Measurements from ENCODE around the gene PRKAG1. TPM values are rescaled to one million over a fixed set of nuclear protein-coding genes. Genes with fewer than 3 reads are reported as not detected.
A peak's percentile ranks its signal among the peaks of the same experiment; 100 is the strongest.

The PRKAG1 gene
- total RNA-seq, 1 donor from 2014 or later: 58.2 TPM

- Mint-ChIP-seq H3K36me3 (ENCODE audit: unreplicated experiment) (no peaks in the 10 kb centered on the region), H3K4me3 (ENCODE audit: unreplicated experiment) (no peak overlapping the region), H3K27ac (ENCODE audit: unreplicated experiment) (no peak overlapping the region), H3K4me1 (ENCODE audit: low read depth, unreplicated experiment) (peaks cover 3% of the 10 kb centered on the region), H3K9me3 (ENCODE audit: unreplicated experiment) (peaks cover 3% of the 10 kb centered on the region), H3K27me3 (ENCODE audit: unreplicated experiment) (peaks cover 19% of the 10 kb centered on the region)
- no peak for DNase-seq
- no peak for TF ChIP-seq CTCF (IDR thresholded peaks at IDR 0.05; ENCODE audit: partially characterized antibody, unreplicated experiment)
Measured at GRCh38 chr12:48967991-48968390, 50.6 kb downstream of the PRKAG1 start.

- peak; percentile 33 for DNase-seq
- H3K36me3 Mint-ChIP-seq (ENCODE audit: unreplicated experiment): no peaks in the 10 kb centered on the region
- H3K4me3 Mint-ChIP-seq (ENCODE audit: unreplicated experiment): no peak overlapping the region
- H3K4me1 Mint-ChIP-seq (ENCODE audit: low read depth, unreplicated experiment): peaks cover 3% of the 10 kb centered on the region
- peaks cover 3% of the 10 kb centered on the region for H3K9me3 Mint-ChIP-seq (ENCODE audit: unreplicated experiment)
- H3K27ac Mint-ChIP-seq (ENCODE audit: unreplicated experiment): no peak overlapping the region
- TF ChIP-seq CTCF (IDR thresholded peaks at IDR 0.05; ENCODE audit: partially characterized antibody, unreplicated experiment): no peak
- peaks cover 13% of the 10 kb centered on the region for H3K27me3 Mint-ChIP-seq (ENCODE audit: unreplicated experiment)
Measured at GRCh38 chr12:48966177-48966895, 52.2 kb downstream of the PRKAG1 start.

- Mint-ChIP-seq H3K4me3 (ENCODE audit: unreplicated experiment) (no peak overlapping the region), H3K27me3 (ENCODE audit: unreplicated experiment) (peaks cover 6% of the 10 kb centered on the region), H3K4me1 (ENCODE audit: low read depth, unreplicated experiment) (no peaks in the 10 kb centered on the region)
Measured at GRCh38 chr12:48965298-48965838, 53.2 kb downstream of the PRKAG1 start.

GRCh38 chr12:48961801-48962200, 56.8 kb downstream of the PRKAG1 start:
- Mint-ChIP-seq H3K4me1 (ENCODE audit: low read depth, unreplicated experiment) (no peaks in the 10 kb centered on the region), H3K36me3 (ENCODE audit: unreplicated experiment) (no peaks in the 10 kb centered on the region), H3K27me3 (ENCODE audit: unreplicated experiment) (no peaks in the 10 kb centered on the region), H3K27ac (ENCODE audit: unreplicated experiment) (no peak overlapping the region), H3K4me3 (ENCODE audit: unreplicated experiment) (no peak overlapping the region), H3K9me3 (ENCODE audit: unreplicated experiment) (no peaks in the 10 kb centered on the region)
- no peak for TF ChIP-seq CTCF (IDR thresholded peaks at IDR 0.05; ENCODE audit: partially characterized antibody, unreplicated experiment)
- no peak for DNase-seq

More at GRCh38 chr12:48965298-48965838, 53.2 kb downstream of the PRKAG1 start:
- Mint-ChIP-seq H3K9me3 (ENCODE audit: unreplicated experiment) (peaks cover 3% of the 10 kb centered on the region), H3K36me3 (ENCODE audit: unreplicated experiment) (no peaks in the 10 kb centered on the region), H3K27ac (ENCODE audit: unreplicated experiment) (no peak overlapping the region)
- no peak for DNase-seq
- TF ChIP-seq CTCF (IDR thresholded peaks at IDR 0.05; ENCODE audit: partially characterized antibody, unreplicated experiment): no peak

GRCh38 chr12:48961331-48961730, 57.2 kb downstream of the PRKAG1 start:
- Mint-ChIP-seq H3K36me3 (ENCODE audit: unreplicated experiment) (no peaks in the 10 kb centered on the region), H3K9me3 (ENCODE audit: unreplicated experiment) (no peaks in the 10 kb centered on the region), H3K4me3 (ENCODE audit: unreplicated experiment) (no peak overlapping the region), H3K27ac (ENCODE audit: unreplicated experiment) (no peak overlapping the region), H3K4me1 (ENCODE audit: low read depth, unreplicated experiment) (peaks cover under 1% of the 10 kb centered on the region), H3K27me3 (ENCODE audit: unreplicated experiment) (no peaks in the 10 kb centered on the region)
- no peak for DNase-seq
- TF ChIP-seq CTCF (IDR thresholded peaks at IDR 0.05; ENCODE audit: partially characterized antibody, unreplicated experiment): no peak

Measured in glutamatergic neuron (in vitro differentiated cells).